Esophagus muscularis mucosa (tissue), 4 donors: ENCODE data around the gene MAFB.

Source experiments
- EP300 ChIP-seq: sonication (generic); formaldehyde crosslinking; IDR thresholded peaks from one replicate; pipeline ENCODE4 v1.6.1; 2017; ENCODE audit warnings: antibody characterized with exemption
- POLR2A ChIP-seq: fragments of 450-650 bp; IDR thresholded peaks from one replicate; pipeline ENCODE4 v1.6.1; 2017; ENCODE audit warnings: antibody characterized with exemption, moderate library complexity, mild to moderate bottlenecking, low read depth
- POLR2AphosphoS5 ChIP-seq, 2 donors: sonication (generic); formaldehyde crosslinking; IDR thresholded peaks; one replicate each; pipeline ENCODE4 v1.6.1; 2017; ENCODE audit warnings: antibody characterized with exemption in 2 of 2
- TF ChIP-seq, protein P1 (sequence below), 3 experiments: fragments of 200-600 bp in 2 of 3; fragments of 450-650 bp in 1 of 3; sonication (generic) in 2 of 3; IDR thresholded peaks; one replicate each; pipeline ENCODE4 v1.5.1; 2017 to 2019; ENCODE audit warnings: antibody characterized with exemption in 3 of 3, mild to moderate bottlenecking in 2 of 3, moderate library complexity in 1 of 3

GRCh38 chr20:40706977-40707582 lies 18.0 kb upstream of the MAFB start:
- TF ChIP-seq, protein P1, sequence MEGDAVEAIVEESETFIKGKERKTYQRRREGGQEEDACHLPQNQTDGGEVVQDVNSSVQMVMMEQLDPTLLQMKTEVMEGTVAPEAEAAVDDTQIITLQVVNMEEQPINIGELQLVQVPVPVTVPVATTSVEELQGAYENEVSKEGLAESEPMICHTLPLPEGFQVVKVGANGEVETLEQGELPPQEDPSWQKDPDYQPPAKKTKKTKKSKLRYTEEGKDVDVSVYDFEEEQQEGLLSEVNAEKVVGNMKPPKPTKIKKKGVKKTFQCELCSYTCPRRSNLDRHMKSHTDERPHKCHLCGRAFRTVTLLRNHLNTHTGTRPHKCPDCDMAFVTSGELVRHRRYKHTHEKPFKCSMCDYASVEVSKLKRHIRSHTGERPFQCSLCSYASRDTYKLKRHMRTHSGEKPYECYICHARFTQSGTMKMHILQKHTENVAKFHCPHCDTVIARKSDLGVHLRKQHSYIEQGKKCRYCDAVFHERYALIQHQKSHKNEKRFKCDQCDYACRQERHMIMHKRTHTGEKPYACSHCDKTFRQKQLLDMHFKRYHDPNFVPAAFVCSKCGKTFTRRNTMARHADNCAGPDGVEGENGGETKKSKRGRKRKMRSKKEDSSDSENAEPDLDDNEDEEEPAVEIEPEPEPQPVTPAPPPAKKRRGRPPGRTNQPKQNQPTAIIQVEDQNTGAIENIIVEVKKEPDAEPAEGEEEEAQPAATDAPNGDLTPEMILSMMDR (IDR thresholded peaks at IDR 0.05), result no peak
- TF ChIP-seq POLR2AphosphoS5 (IDR thresholded peaks at IDR 0.05) (no peak), EP300 (no peak), POLR2A (no peak)
